GM13976 (cell line): ENCODE data around the gene SGSM1.

Experiments used
- DNase-seq: peaks from one replicate; pipeline ENCODE4 v3.0.0; 2012; ENCODE audit warnings: low spot score
- CTCF ChIP-seq: IDR thresholded peaks from 2 replicates; pipeline ENCODE4 v1.5.1; 2012; ENCODE audit warnings: borderline replicate concordance, mild to moderate bottlenecking; ENCODE audit not compliant: insufficient read depth; ENCODE audit errors: extremely low read depth, missing control alignments, control extremely low read depth
- in situ Hi-C: fragments of 300-500 bp; cut with MboI; formaldehyde crosslinking; loops from one replicate; pipeline ENCODE4 v1.12.0; 2022; ENCODE audit warnings: low sequenced_read_pairs, mixed read lengths, inconsistent platforms; ENCODE audit not compliant: unreplicated experiment

The SGSM1 gene

DNA sequence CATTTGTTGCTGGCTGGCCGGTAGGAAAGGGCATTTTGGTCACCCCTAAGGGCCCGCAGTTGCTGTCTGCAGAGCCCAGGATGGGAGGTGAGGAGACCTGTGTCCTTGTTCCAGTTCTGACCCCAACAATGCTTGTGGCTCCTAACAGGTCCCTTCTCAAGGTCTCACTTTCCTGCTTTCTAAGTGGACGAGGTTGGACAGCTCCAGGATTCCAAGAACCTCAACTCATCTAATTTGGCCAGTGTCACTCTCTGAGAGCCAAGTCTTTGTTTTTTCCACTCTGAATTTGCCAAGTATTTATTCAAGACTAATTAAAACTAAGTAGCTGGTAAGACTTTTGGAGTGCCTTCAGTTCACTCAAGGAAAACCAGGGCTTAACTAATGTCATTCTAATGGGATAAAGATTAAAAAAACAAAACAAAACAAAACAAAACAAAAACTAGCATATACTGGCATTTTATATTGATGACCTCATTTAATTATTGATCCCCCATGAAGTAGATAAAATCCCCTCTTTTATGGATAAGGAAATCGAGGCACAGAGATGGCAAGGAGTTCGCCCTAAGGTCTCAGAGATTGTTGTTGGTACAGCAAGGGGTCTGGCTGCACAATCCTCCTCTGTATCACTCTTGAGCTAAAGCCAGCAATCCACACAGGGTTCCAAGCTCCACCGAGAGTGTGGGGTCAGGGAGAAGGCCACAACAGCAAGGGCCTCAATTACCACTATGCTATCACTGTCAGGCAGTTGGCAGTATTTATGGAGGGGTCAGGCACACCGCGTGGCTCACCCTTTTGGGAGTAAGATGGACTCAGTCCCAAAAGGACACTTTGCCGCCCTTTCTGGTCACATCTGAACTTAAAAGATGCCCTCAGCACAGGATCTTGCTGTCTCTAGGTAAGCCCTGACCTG, 8.1 kb downstream of the SGSM1 start:
- in situ Hi-C loops = no loop called here
- no peak for TF ChIP-seq CTCF
- no peak for DNase-seq

GRCh38 chr22:24816806-24817205, 10.8 kb downstream of the SGSM1 start:
- no peak for DNase-seq
- TF ChIP-seq CTCF = no peak
- in situ Hi-C loops = no loop called here

DNA sequence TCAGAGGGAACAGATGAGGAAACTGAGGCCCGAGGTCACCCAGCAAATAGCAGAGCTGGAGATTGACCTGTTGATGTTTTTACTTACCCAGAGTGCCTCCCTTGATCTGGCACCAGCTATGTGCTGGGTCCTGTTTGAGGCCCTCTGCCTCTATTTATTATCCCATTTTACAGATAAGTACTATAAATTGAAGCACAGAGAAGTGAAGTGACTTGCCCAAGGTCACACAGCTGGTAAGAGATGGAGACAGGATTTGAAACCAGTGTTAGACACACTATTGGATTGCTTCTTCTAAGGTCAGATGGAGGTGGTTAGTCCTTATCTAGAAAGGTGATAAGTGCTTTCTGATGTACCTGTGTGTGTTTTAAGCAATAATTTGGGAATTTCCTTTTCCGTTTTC, 13.5 kb downstream of the SGSM1 start:
- in situ Hi-C loops = no loop called here
- no peak for DNase-seq
- no peak for TF ChIP-seq CTCF

- no peak for TF ChIP-seq CTCF
- in situ Hi-C loops = no loop called here
- no peak for DNase-seq
Observed at GRCh38 chr22:24819911-24820461, 14.0 kb downstream of the SGSM1 start.

GRCh38 chr22:24822471-24822870, 16.5 kb downstream of the SGSM1 start:
- TF ChIP-seq CTCF = no peak
- in situ Hi-C loops = no loop called here
- DNase-seq = no peak

DNA sequence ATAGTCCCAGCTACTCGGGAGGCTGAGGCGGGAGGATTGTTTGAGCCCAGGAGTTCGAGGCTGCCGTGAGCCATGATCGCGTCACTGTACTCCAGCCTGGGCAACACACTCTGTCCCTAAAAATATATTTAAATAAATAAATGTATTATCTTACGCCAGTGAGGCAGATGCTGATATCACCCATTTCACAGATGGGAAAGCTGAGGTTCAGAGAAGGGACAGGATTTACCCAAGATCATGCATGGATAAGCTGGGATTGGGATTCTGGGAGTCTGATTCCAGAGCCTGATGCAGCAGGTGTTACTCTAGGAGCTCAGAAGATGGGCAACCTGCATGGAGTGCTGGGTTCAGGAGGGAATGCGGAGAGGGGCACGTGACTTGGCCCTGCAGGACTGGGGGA, 17.8 kb downstream of the SGSM1 start:
- TF ChIP-seq CTCF = no peak
- in situ Hi-C loops = no loop called here
- no peak for DNase-seq
